Lung (tissue), 12 donors: ENCODE results near the gene PCGF3. TPM values are rescaled to one million over a fixed set of nuclear protein-coding genes. Genes with fewer than 3 reads are reported as not detected.
"Not testable (repeated sequence)": the region's sequence is repeated elsewhere in the genome, so short reads cannot be mapped to it uniquely, and the experiment has no call there.

Experiments used
- ATAC-seq: fragments of 200-7000 bp; cut with Tn5 transposase; one replicate; pipeline ENCODE4 v1.9.1; 2020; ENCODE audit warnings: moderate number of reproducible peaks; ENCODE audit not compliant: insufficient read depth, low FRiP score
- DNase-seq, 3 donors: peaks; one replicate each; pipeline ENCODE4 v3.0.0-alpha.2; 2013 to 2017
- H3K27ac ChIP-seq, 2 donors: one replicate each; pipeline ENCODE4 v1.5.1; 2013; ENCODE audit warnings: mild to moderate bottlenecking in 2 of 2, moderate library complexity in 2 of 2, control low read depth in 1 of 2, inconsistent platforms in 1 of 2, low read depth in 1 of 2, low read length in 1 of 2
- H3K27me3 ChIP-seq, 3 donors: one replicate each; pipeline ENCODE4 v1.5.1; 2013; ENCODE audit warnings: low read length in 2 of 3; ENCODE audit not compliant: control insufficient read depth in 3 of 3, insufficient read depth in 3 of 3
- H3K36me3 ChIP-seq, 4 donors: one replicate each; pipeline ENCODE4 v1.5.1; 2013; ENCODE audit warnings: low read length in 4 of 4, mild to moderate bottlenecking in 1 of 4, moderate library complexity in 1 of 4; ENCODE audit not compliant: control insufficient read depth in 4 of 4, insufficient read depth in 4 of 4
- H3K4me1 ChIP-seq, 5 donors: one replicate each; pipeline ENCODE4 v1.5.1; 2013; ENCODE audit warnings: low read length in 5 of 5, mild to moderate bottlenecking in 2 of 5, moderate library complexity in 1 of 5; ENCODE audit not compliant: control insufficient read depth in 5 of 5, insufficient read depth in 5 of 5
- H3K4me3 ChIP-seq: one replicate; pipeline ENCODE4 v1.5.1; 2013; ENCODE audit warnings: mild to moderate bottlenecking, control low read depth, moderate library complexity
- H3K9ac ChIP-seq, 2 donors: one replicate each; pipeline ENCODE4 v1.5.1; 2013; ENCODE audit warnings: low read length in 2 of 2, control low read depth in 1 of 2; ENCODE audit not compliant: insufficient read depth in 1 of 2
- H3K9me3 ChIP-seq, 4 donors: one replicate each; pipeline ENCODE4 v1.5.1; 2013; ENCODE audit warnings: low read length in 3 of 4, mild to moderate bottlenecking in 1 of 4, moderate library complexity in 1 of 4; ENCODE audit not compliant: control insufficient read depth in 4 of 4, insufficient read depth in 3 of 4
- WGBS, 2 donors: extraction: QIAGEN DNeasy Blood & Tissue Kit; methylation state at CpG; one replicate each; pipeline ENCODE4 v1.1.7; 2013; 5-methylcytosine and 5-hydroxymethylcytosine counted together
- polyA plus RNA-seq, 2 donors: library from polyadenylated mRNA; stranded (reverse); fragments of 200-250 nt; gene quantifications; one replicate each; pipeline ENCODE4 v1.2.1, GENCODE V29; 2013
- total RNA-seq, 2 donors: library from RNA; depleted of rRNA in 1 of 2; stranded (reverse); fragments of >200 nt in 1 of 2; gene quantifications; one replicate each; pipeline ENCODE4 v1.2.1, GENCODE V29; 2014 to 2021
- TF ChIP-seq, protein P1 (sequence below): IDR thresholded peaks from 2 replicates; pipeline ENCODE4 v1.5.1; 2012; ENCODE audit warnings: mild to moderate bottlenecking; ENCODE audit errors: control extremely low read depth, extremely low read depth
- donor health status: control.
- donor health status: control.
- donor health status: Bipolar disorder and iron deficiency.
- donor health status: healthy.
- donor health status: DM: yes; HTN: yes; CAD: no.

PCGF3 gene
- total and polyA plus RNA-seq, 4 donors: 29.3 to 66.8 (median 43.3) TPM

DNA sequence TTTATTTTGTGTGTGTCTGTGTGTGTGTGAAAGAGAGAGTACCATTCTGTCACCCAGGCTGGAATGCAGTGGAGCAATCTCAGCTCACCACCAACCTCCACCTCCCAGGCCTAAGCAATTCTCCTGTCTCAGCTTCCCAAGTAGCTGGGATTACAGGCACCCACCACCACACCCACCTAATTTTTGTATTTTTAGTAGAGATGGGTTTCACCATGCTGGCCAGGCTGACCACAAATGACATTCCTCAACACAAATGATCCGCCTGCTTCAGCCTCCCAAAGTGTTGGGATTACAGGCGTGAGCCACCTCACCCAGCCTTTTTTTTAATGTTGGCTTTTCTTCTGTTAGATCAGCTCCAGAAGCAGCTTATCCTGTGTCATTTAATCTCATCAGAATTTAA, 69.9 kb downstream of the PCGF3 start:
- peaks cover 0 to 28% (median 7%) of the 10 kb centered on the region in 5 donors for H3K4me1 ChIP-seq
- not testable (repeated sequence) for DNase-seq, H3K4me3 ChIP-seq, H3K9me3 ChIP-seq, H3K27me3 ChIP-seq, ATAC-seq, H3K27ac ChIP-seq, H3K9ac ChIP-seq
- WGBS, 2 donors: 97 to 99% methylated on average over 2 of the region's 2 CpGs
- H3K36me3 ChIP-seq: peaks cover 7 to 37% (median 29%) of the 10 kb centered on the region in 4 donors

- Histone ChIP-seq H3K36me3 (peaks cover 7 to 35% (median 25%) of the 10 kb centered on the region in 4 donors), H3K27me3 (no peaks in the 10 kb centered on the region), H3K27ac (no peak overlapping the region), H3K9ac (no peak overlapping the region), H3K9me3 (no peaks in the 10 kb centered on the region), H3K4me1 (peaks cover 0 to 31% (median 8%) of the 10 kb centered on the region in 5 donors), H3K4me3 (no peak overlapping the region)
- DNase-seq (no peak), ATAC-seq (no peak)
- WGBS, 2 donors: 90 to 93% methylated on average over 9 of the region's 9 CpGs
- TF ChIP-seq, protein P1, sequence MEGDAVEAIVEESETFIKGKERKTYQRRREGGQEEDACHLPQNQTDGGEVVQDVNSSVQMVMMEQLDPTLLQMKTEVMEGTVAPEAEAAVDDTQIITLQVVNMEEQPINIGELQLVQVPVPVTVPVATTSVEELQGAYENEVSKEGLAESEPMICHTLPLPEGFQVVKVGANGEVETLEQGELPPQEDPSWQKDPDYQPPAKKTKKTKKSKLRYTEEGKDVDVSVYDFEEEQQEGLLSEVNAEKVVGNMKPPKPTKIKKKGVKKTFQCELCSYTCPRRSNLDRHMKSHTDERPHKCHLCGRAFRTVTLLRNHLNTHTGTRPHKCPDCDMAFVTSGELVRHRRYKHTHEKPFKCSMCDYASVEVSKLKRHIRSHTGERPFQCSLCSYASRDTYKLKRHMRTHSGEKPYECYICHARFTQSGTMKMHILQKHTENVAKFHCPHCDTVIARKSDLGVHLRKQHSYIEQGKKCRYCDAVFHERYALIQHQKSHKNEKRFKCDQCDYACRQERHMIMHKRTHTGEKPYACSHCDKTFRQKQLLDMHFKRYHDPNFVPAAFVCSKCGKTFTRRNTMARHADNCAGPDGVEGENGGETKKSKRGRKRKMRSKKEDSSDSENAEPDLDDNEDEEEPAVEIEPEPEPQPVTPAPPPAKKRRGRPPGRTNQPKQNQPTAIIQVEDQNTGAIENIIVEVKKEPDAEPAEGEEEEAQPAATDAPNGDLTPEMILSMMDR: no peak
These were observed 71.3 kb downstream of the PCGF3 start for GRCh38 chr4:776743-777441.

DNA sequence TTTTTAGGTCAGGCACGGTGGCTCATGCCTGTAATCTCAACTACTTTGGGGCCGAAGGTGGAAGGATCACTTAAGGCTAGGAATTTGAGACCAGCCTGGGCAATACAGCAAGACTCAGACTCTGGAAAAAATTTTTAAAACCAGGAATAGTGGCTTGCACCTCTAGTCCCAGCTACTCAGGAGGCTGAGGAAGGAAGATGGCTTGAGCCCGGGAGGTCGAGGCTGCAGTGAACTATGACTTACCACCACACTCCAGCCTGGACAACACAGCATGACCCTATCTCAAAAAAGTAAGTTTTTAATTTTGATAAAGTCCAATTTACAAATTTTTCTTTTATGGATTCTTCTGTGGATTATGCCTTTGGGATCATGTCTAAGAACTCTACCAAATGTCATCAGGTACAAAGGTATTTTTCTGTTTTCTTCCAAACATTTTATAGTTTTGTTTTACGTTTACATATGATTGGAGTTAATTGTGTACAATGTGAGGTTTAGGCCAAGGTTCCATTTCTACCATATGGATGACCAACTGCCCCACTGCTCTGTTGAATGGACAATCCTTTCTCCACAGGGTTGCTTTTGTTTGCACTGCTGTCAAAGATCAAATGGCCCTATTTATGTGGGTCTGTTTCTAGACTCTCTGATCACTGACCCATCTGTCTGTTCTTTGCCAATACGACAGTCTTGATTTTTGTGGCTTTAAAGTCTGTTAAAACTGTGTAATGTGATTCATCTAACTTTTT, 72.1 kb downstream of the PCGF3 start:
- Histone ChIP-seq H3K36me3 (peaks cover 7 to 35% (median 24%) of the 10 kb centered on the region in 4 donors), H3K27me3 (no peaks in the 10 kb centered on the region), H3K27ac (no peak overlapping the region), H3K9me3 (peaks cover 0 to 2% (median 0%) of the 10 kb centered on the region in 4 donors), H3K4me1 (peaks cover 0 to 34% (median 12%) of the 10 kb centered on the region in 5 donors), H3K4me3 (no peak overlapping the region), H3K9ac (no peak overlapping the region)
- WGBS, 2 donors: 86 to 96% methylated on average over 6 of the region's 6 CpGs
- TF ChIP-seq, protein P1: no peak
- DNase-seq (no peak), ATAC-seq (no peak)

- no peak overlapping the region for H3K4me3 ChIP-seq
- H3K27me3 ChIP-seq: peaks cover 0 to 3% (median 2%) of the 10 kb centered on the region in 3 donors
- DNase-seq: no peak
- no peak overlapping the region for H3K9ac ChIP-seq
- WGBS, 2 donors: 89 to 91% methylated on average over 2 of the region's 2 CpGs
- H3K4me1 ChIP-seq: peaks cover 0 to 25% (median 12%) of the 10 kb centered on the region in 5 donors
- no peak for ATAC-seq
- peaks cover 0 to 2% (median 0%) of the 10 kb centered on the region in 4 donors for H3K9me3 ChIP-seq
- TF ChIP-seq, protein P1: no peak
- H3K36me3 ChIP-seq: peaks cover 7 to 32% (median 20%) of the 10 kb centered on the region in 4 donors
- H3K27ac ChIP-seq: no peak overlapping the region
These were observed 73.9 kb downstream of the PCGF3 start for GRCh38 chr4:779555-779954.

DNA sequence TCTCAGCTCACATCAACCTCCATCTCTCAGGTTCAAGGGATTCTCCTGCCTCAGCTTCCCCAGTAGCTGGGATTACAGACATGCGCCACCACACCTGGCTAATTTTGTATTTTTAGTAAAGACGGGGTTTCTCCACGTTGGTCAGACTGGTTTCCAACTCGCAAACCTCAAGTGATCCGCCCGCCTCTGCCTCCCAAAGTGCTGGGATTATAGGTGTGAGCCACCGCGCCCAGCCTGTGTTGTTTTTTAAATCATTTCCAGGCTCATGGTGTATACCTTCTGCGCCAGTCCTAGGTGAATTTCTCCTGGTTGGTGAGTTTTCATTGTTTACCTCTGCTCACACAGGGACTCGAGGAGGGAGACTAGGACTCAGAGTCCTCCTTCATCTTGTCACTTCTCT, 74.6 kb downstream of the PCGF3 start:
- Histone ChIP-seq H3K4me1 (peaks cover 0 to 27% (median 12%) of the 10 kb centered on the region in 5 donors), H3K4me3 (peak overlapping the region; percentile 38), H3K36me3 (peaks cover 7 to 28% (median 16%) of the 10 kb centered on the region in 4 donors), H3K9ac (peak overlapping the region; percentile 58 to 95), H3K27me3 (peaks cover 0 to 10% (median 9%) of the 10 kb centered on the region in 3 donors)
- H3K27ac ChIP-seq, DNase-seq, H3K9me3 ChIP-seq, ATAC-seq: not testable (repeated sequence)
- 78 to 83% methylated on average over 10 of the region's 10 CpGs for WGBS, 2 donors
